Left ventricle myocardium inferior (tissue), 1 donor: ENCODE measurements around the gene RAP1A. TPM values are rescaled to one million over a fixed set of nuclear protein-coding genes. Genes with fewer than 3 reads are reported as not detected.
A peak's percentile ranks its signal among the peaks of the same experiment; 100 is the strongest.

Source experiments
- DNase-seq: peaks from one replicate; pipeline ENCODE4 v3.0.0-alpha.2; 2020
- H3K27ac ChIP-seq: fragments of 200-600 bp; replicated peaks from 2 replicates; pipeline ENCODE4 v1.8.0; 2021
- H3K27me3 ChIP-seq: fragments of 200-600 bp; 2 replicates; pipeline ENCODE4 v1.8.0; 2021; ENCODE audit warnings: low read depth
- H3K36me3 ChIP-seq: fragments of 200-600 bp; 2 replicates; pipeline ENCODE4 v1.8.0; 2021
- H3K4me1 ChIP-seq: fragments of 200-600 bp; 2 replicates; pipeline ENCODE4 v1.8.0; 2021
- H3K4me3 ChIP-seq: fragments of 200-600 bp; 2 replicates; pipeline ENCODE4 v1.8.0; 2021; ENCODE audit warnings: mild to moderate bottlenecking, moderate library complexity
- H3K9me3 ChIP-seq: fragments of 200-600 bp; replicated peaks from 2 replicates; pipeline ENCODE4 v1.8.0; 2021
- CTCF ChIP-seq: fragments of 200-600 bp; IDR thresholded peaks from 2 replicates; pipeline ENCODE4 v1.8.0; 2021; ENCODE audit warnings: antibody characterized with exemption, mild to moderate bottlenecking, borderline replicate concordance
- intact Hi-C: fragments of 100-400 bp; cut with micrococcal nuclease; formaldehyde crosslinking; loops from one replicate; pipeline ENCODE4 v1.11.0; 2022
- total RNA-seq: library from RNA; stranded (reverse); fragmentation: NEBNext Ultra II Directional; extraction: Animal tissue kit (Norgen Biotek cat#: 25700); gene quantifications from one replicate; pipeline ENCODE4 v1.2.1, GENCODE V29; 2021
- donor health status: DM: no; HTN: yes; CAD: no; lungs with severe emphysema.

RAP1A gene
- total RNA-seq, 1 donor from 2014 or later: 112 TPM

- no peaks in the 10 kb centered on the region for H3K9me3 ChIP-seq
- DNase-seq: no peak
- H3K27me3 ChIP-seq: no peaks in the 10 kb centered on the region
- H3K4me3 ChIP-seq: no peak overlapping the region
- peaks cover 44% of the 10 kb centered on the region for H3K4me1 ChIP-seq
- H3K27ac ChIP-seq: peak overlapping the region; percentile 52
- intact Hi-C loops: loop anchor here (2.0 kb wide), 1 partner anchor 148 kb away; no protein-coding TSS in a partner anchor
- peak; percentile 76 for TF ChIP-seq CTCF
- H3K36me3 ChIP-seq: no peaks in the 10 kb centered on the region
Observed at GRCh38 chr1:111656086-111657017, 36.8 kb downstream of the RAP1A start.

- Histone ChIP-seq H3K27ac (no peak overlapping the region), H3K4me3 (no peak overlapping the region), H3K4me1 (peaks cover 49% of the 10 kb centered on the region), H3K36me3 (no peaks in the 10 kb centered on the region), H3K27me3 (no peaks in the 10 kb centered on the region), H3K9me3 (no peaks in the 10 kb centered on the region)
- intact Hi-C loops: no loop called here
- TF ChIP-seq CTCF: no peak
- no peak for DNase-seq
Observed at GRCh38 chr1:111658622-111659021, 39.0 kb downstream of the RAP1A start.

- no peaks in the 10 kb centered on the region for H3K27me3 ChIP-seq
- H3K36me3 ChIP-seq: no peaks in the 10 kb centered on the region
- H3K4me1 ChIP-seq: peaks cover 68% of the 10 kb centered on the region
- no peak for DNase-seq
- no peak for TF ChIP-seq CTCF
- intact Hi-C loops: no loop called here
- H3K4me3 ChIP-seq: no peak overlapping the region
- no peaks in the 10 kb centered on the region for H3K9me3 ChIP-seq
- peak overlapping the region; percentile 20 for H3K27ac ChIP-seq
Observed at GRCh38 chr1:111660204-111661150, 40.9 kb downstream of the RAP1A start.

DNA sequence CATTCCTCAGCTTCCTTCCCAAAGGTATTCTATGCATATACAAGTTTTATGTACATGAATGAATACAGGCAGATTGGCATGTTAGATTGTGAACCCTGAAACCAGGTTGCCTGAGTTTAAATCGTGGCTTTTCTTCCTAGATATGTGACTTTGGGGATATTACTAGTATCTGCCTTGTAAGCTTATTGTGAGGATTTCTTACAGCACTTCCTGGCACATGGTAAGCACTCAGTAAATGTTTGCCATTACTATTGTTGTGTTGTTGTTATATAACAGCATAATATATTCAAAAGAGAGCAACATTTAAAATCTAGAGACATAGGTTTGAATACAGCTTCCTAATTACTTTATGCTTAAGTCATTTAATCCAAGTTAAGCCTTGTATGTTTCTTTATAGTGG lies 45.1 kb downstream of the RAP1A start:
- Histone ChIP-seq H3K36me3 (no peaks in the 10 kb centered on the region), H3K9me3 (no peaks in the 10 kb centered on the region), H3K4me1 (peaks cover 76% of the 10 kb centered on the region), H3K27me3 (no peaks in the 10 kb centered on the region), H3K4me3 (no peak overlapping the region), H3K27ac (peak overlapping the region; percentile 21)
- intact Hi-C loops: no loop called here
- DNase-seq: no peak
- TF ChIP-seq CTCF: no peak

DNA sequence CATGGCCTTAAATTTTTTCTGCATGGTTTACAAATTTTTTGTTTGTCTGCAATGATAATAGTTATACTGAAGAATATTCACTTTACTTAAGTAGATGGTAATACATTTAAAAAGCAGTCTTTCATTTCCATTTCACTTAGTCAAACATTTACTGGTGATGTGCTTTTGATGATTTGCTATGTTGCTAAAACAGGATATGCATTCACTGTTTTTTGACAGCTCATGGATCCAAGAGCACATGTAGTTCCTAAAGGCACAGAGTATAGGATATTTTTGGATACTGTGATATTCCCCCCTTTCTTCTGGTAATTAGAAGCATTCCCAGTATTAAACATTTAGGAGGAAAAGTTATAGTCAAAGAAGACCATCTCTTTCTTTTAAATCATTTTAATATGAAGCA lies 45.9 kb downstream of the RAP1A start:
- intact Hi-C loops: no loop called here

More for the DNA sequence above, 45.9 kb downstream of the RAP1A start:
- no peak for DNase-seq
- no peaks in the 10 kb centered on the region for H3K9me3 ChIP-seq
- no peak for TF ChIP-seq CTCF
- no peaks in the 10 kb centered on the region for H3K27me3 ChIP-seq
- peaks cover 76% of the 10 kb centered on the region for H3K4me1 ChIP-seq
- H3K36me3 ChIP-seq: no peaks in the 10 kb centered on the region
- H3K27ac ChIP-seq: peak overlapping the region; percentile 21
- H3K4me3 ChIP-seq: no peak overlapping the region
